Measurements from ENCODE around the gene ITGAD. TPM values are rescaled to one million over a fixed set of nuclear protein-coding genes. Genes with fewer than 3 reads are reported as not detected.
"Not testable (repeated sequence)": the region's sequence is repeated elsewhere in the genome, so short reads cannot be mapped to it uniquely, and the experiment has no call there.

ITGAD gene
- total RNA-seq, 2 donors from 2014 or later = 0.14 TPM; not detected in 1

DNA sequence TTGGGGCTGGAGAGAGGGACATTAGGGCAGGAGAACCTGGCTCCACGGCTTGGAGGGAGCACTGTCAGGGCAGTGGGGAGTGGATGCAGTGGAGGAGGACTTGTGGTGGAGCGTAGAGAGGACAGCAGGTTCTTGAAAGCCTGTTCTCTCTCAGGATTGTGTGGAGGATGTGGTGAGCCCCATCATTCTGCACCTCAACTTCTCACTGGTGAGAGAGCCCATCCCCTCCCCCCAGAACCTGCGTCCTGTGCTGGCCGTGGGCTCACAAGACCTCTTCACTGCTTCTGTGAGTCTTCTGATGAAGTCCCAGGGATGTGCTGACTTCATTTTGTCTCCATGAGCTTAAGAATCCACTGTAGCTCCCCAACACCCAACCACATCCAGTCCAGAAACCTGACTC lies 21.6 kb downstream of the ITGAD start:
- no peak overlapping the region for H3K4me3 ChIP-seq
- ATAC-seq (ENCODE audit: insufficient number of reproducible peaks, low FRiP score, low read depth) (no peak), DNase-seq (ENCODE audit: low spot score) (no peak)
- H3K27ac ChIP-seq = no peak overlapping the region
- no peaks in the 10 kb centered on the region for H3K27me3 ChIP-seq (replicated peaks; ENCODE audit: insufficient read depth)
- no peaks in the 10 kb centered on the region for H3K36me3 ChIP-seq
- H3K9me3 ChIP-seq = no peaks in the 10 kb centered on the region
- no peaks in the 10 kb centered on the region for H3K4me1 ChIP-seq (ENCODE audit: control insufficient read depth in 1 of 2, low read depth in 2 of 2)
- TF ChIP-seq, protein P1, sequence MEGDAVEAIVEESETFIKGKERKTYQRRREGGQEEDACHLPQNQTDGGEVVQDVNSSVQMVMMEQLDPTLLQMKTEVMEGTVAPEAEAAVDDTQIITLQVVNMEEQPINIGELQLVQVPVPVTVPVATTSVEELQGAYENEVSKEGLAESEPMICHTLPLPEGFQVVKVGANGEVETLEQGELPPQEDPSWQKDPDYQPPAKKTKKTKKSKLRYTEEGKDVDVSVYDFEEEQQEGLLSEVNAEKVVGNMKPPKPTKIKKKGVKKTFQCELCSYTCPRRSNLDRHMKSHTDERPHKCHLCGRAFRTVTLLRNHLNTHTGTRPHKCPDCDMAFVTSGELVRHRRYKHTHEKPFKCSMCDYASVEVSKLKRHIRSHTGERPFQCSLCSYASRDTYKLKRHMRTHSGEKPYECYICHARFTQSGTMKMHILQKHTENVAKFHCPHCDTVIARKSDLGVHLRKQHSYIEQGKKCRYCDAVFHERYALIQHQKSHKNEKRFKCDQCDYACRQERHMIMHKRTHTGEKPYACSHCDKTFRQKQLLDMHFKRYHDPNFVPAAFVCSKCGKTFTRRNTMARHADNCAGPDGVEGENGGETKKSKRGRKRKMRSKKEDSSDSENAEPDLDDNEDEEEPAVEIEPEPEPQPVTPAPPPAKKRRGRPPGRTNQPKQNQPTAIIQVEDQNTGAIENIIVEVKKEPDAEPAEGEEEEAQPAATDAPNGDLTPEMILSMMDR (IDR thresholded peaks at IDR 0.05) = no peak

DNA sequence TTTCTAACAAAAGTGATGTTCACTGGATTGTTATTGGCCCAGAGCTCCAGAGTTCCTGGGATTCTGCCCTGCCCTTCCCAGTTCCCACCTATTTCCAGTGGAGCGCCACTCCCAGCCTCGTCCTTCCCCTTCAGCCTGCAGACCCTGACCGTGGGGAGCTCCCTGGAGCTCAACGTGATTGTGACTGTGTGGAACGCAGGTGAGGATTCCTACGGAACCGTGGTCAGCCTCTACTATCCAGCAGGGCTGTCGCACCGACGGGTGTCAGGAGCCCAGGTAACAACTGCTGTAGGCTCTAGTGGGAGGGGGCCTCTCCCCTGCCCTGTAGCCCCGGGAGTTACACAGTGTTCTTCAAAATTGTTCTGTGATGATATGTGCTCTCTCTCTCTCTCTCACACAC lies 23.2 kb downstream of the ITGAD start:
- no peak for ATAC-seq (ENCODE audit: insufficient number of reproducible peaks, low FRiP score, low read depth)
- Histone ChIP-seq H3K27ac (no peak overlapping the region), H3K4me3 (no peak overlapping the region), H3K36me3 (no peaks in the 10 kb centered on the region), H3K4me1 (ENCODE audit: control insufficient read depth in 1 of 2, low read depth in 2 of 2) (no peaks in the 10 kb centered on the region), H3K27me3 (replicated peaks; ENCODE audit: insufficient read depth) (no peaks in the 10 kb centered on the region), H3K9me3 (no peaks in the 10 kb centered on the region)
- no peak for DNase-seq (ENCODE audit: low spot score)
- TF ChIP-seq, protein P1 (IDR thresholded peaks at IDR 0.05) = no peak

DNA sequence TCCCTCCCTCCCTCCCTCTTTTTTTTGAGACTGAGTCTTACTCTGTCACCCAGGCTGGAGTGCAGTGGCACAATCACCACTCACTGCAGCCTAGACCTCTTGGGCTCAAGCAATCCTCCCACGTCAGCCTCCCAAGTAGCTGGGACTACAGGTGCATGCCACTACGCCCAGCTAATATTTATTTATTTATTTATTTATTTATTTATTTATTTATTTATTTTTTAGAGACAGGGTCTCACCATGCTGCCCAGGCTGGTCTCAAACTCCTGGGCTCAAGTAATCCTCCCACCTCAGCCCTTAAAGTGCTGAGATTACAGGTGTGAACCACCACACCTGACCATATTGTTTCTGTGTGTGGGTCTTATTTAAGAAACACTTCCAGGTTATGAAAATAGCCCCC lies 23.9 kb downstream of the ITGAD start:
- not testable (repeated sequence) for H3K27me3 ChIP-seq (replicated peaks; ENCODE audit: insufficient read depth); DNase-seq (ENCODE audit: low spot score); H3K27ac ChIP-seq; H3K4me1 ChIP-seq (ENCODE audit: control insufficient read depth in 1 of 2, low read depth in 2 of 2); H3K9me3 ChIP-seq; H3K36me3 ChIP-seq; H3K4me3 ChIP-seq; ATAC-seq (ENCODE audit: insufficient number of reproducible peaks, low FRiP score, low read depth)

DNA sequence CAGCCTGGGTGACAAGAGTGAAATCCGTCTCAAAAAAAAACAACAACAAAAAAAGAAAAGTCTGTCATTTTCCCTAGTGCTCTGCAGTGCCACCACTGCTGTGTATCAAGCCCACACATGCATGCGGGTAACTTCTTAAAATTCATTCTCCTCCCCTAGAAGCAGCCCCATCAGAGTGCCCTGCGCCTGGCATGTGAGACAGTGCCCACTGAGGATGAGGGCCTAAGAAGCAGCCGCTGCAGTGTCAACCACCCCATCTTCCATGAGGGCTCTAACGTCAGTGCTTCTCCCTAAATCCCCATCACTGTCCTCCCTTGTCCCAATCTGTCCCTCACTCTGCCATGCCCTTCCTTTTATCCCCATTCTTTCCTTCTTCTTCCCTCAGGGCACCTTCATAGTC lies 24.8 kb downstream of the ITGAD start:
- no peak for ATAC-seq (ENCODE audit: insufficient number of reproducible peaks, low FRiP score, low read depth)
- no peak for DNase-seq (ENCODE audit: low spot score)
- no peaks in the 10 kb centered on the region for H3K9me3 ChIP-seq
- H3K36me3 ChIP-seq = no peaks in the 10 kb centered on the region
- TF ChIP-seq, protein P1 (IDR thresholded peaks at IDR 0.05) = no peak
- no peak overlapping the region for H3K4me3 ChIP-seq
- H3K4me1 ChIP-seq (ENCODE audit: control insufficient read depth in 1 of 2, low read depth in 2 of 2) = no peaks in the 10 kb centered on the region
- no peaks in the 10 kb centered on the region for H3K27me3 ChIP-seq (replicated peaks; ENCODE audit: insufficient read depth)
- no peak overlapping the region for H3K27ac ChIP-seq

DNA sequence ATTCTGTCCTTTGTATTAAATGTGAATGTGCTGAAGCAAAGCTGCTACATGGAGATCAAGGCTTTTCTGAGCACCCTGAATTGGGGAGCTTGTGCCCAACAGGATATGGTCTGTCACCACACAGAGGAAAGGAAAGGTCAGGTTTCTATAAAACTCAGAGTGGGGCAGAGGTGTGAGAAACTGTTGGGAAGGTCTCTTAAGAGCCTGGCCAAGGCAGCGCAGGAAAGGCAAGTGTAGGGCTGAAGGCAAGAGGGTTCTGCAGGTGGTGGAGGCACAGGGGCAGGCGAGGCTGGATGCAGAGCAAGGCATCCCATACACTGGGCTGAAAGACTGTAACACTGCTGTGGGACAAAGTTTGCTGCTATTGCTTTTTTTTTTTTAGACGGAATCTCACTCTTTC lies 26.9 kb downstream of the ITGAD start:
- DNase-seq (ENCODE audit: low spot score) = no peak
- H3K27ac ChIP-seq = no peak overlapping the region

DNA sequence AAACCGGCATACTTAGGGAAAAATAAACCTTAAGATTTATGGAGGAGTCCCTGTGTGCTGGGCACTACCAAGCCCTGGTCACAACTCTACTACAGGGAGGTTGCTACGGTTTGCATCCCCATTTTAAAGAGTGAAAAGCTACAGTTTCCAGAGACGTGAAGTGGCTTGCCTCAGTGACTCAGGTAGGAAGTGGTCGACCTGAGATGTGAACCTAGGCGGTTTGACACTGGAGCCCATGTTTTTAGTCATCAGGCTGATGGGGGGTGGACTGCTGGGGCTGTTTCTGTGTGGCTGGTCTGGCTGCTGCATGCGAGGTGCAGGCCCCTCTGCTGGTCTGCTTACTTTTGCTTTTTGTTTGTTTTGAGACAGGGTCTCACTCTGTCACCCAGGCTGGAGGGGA lies 28.5 kb downstream of the ITGAD start:
- no peaks in the 10 kb centered on the region for H3K27me3 ChIP-seq (replicated peaks; ENCODE audit: insufficient read depth)
- H3K4me1 ChIP-seq (ENCODE audit: control insufficient read depth in 1 of 2, low read depth in 2 of 2) = no peaks in the 10 kb centered on the region
- TF ChIP-seq, protein P1 (IDR thresholded peaks at IDR 0.05) = no peak
- DNase-seq (ENCODE audit: low spot score) (no peak), ATAC-seq (ENCODE audit: insufficient number of reproducible peaks, low FRiP score, low read depth) (no peak)
- H3K27ac ChIP-seq = no peak overlapping the region
- no peaks in the 10 kb centered on the region for H3K9me3 ChIP-seq
- no peak overlapping the region for H3K4me3 ChIP-seq
- H3K36me3 ChIP-seq = no peaks in the 10 kb centered on the region

More for the DNA sequence above, 26.9 kb downstream of the ITGAD start:
- H3K4me1 ChIP-seq (ENCODE audit: control insufficient read depth in 1 of 2, low read depth in 2 of 2) = no peaks in the 10 kb centered on the region
- no peaks in the 10 kb centered on the region for H3K36me3 ChIP-seq
- H3K9me3 ChIP-seq = no peaks in the 10 kb centered on the region
- H3K4me3 ChIP-seq = no peak overlapping the region
- no peaks in the 10 kb centered on the region for H3K27me3 ChIP-seq (replicated peaks; ENCODE audit: insufficient read depth)
- no peak for ATAC-seq (ENCODE audit: insufficient number of reproducible peaks, low FRiP score, low read depth)
- TF ChIP-seq, protein P1 (IDR thresholded peaks at IDR 0.05) = no peak

All from thoracic aorta (tissue), 2 donors.